GM21515 (cell line): ENCODE measurements around the gene RAB3D.
"Not testable (repeated sequence)": the region's sequence is repeated elsewhere in the genome, so short reads cannot be mapped to it uniquely, and the experiment has no call there.

Experiments used
- ATAC-seq: cut with Tn5 transposase; IDR thresholded peaks from one replicate; pipeline ENCODE4 v1.9.1; 2021; ENCODE audit not compliant: unreplicated experiment

RAB3D gene

DNA sequence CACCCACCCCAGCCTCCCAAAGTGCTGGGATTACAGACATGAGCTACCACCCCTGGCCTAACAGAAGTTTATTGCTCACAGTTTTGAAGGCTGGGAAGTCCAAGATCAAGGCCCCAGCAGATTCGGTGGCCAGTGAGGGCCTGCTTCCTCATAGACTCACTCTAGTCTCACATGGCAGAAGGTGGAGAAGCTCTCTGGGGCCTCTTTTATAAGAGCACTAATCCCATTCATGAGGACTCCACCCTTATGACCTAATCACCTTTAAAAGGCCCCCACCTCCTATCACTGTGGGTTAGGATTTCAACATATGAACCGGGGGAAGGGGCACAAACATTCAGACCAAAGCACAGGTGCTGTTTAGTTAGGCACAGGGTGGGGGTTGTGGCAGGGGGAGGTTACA, 28.1 kb upstream of the RAB3D start:
- no peak for ATAC-seq

DNA sequence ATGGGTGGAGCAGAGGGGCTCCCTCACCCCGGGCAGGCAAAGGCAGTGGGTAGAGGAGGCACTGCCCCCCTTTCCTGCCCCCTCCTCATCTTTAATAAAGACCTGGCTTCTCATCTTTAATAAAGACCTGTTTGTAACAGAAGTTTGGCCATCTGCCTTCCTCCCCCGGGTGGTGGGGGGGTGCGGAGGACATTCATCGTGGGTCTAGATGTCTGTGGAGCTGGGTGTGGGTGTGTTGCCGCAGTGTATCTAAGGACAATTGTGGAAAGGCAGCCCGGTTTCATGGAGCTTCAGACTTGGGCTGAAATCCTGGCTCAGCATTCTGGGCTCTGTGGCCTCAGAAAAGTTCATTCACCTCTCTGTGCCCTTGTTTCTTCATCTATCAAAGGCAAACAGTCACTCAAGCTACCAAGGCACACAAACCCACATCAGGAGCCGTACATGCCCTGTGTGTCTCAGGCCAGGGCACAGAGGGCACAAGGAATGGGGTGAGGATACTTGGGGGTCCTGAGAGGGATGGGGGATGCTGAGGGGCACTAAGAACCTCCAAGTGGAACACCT, 26.2 kb upstream of the RAB3D start:
- ATAC-seq: no peak

DNA sequence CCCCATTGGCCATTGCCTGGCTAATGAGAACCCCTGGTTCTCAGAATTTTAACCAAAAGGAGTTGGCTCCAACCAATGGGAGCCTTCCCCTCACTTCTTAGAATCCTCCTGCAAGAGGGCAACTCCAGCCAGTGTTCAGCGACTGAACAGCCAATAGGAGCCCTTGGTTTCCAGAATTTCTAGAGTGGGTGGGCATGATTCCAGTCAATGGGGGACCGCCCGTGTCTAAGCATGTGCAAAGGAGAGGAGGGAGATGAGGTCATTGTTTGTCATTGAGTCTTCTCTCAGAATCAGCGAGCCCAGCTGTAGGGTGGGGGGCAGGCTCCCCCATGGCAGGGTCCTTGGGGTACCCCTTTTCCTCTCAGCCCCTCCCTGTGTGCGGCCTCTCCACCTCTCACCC, 25.5 kb upstream of the RAB3D start:
- ATAC-seq: no peak

DNA sequence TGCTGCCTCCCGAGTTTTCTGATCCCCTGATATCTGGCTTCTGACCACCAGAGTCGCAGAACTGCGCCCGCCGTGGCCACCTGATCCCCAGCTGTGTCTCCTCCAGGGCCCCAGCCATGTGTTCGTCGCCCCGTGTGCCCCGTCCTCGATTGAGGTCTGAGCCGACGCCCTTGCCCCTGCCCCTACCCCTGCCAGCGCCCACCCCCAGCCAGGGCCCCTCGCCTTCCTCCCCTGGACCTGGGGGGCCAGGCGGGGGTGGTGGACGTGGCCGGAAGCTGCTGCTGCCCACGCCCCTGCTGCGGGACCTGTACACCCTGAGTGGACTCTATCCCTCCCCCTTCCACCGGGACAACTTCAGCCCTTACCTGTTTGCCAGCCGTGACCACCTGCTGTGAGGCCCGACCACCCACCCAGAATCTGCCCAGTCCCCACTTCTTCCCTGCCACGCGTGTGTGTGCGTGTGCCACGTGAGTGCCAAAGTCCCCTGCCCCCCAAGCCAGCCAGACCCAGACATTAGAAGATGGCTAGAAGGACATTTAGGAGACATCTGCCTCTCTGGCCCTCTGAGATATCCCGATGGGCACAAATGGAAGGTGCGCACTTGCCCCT, 24.9 kb upstream of the RAB3D start:
- ATAC-seq: no peak

DNA sequence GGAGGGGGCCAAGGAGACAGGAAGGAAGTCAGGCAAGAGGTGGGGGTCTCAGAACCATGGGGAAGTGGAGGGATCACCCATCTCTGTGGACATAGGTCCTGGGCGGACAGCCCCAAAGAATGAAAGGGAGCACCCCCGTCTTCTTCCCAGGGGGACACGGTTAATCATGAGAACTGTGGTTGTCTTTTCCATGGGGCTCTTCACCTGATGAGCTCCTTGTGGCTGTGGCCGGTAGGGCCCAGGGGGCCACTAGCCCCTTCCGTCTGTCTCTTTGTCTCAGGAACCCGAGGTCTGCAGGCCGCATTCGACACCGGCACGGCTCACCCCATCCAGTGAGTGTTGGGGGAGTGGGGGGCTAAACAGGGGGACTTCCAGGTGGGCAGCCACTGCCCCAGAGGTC, 24.4 kb upstream of the RAB3D start:
- no peak for ATAC-seq

DNA sequence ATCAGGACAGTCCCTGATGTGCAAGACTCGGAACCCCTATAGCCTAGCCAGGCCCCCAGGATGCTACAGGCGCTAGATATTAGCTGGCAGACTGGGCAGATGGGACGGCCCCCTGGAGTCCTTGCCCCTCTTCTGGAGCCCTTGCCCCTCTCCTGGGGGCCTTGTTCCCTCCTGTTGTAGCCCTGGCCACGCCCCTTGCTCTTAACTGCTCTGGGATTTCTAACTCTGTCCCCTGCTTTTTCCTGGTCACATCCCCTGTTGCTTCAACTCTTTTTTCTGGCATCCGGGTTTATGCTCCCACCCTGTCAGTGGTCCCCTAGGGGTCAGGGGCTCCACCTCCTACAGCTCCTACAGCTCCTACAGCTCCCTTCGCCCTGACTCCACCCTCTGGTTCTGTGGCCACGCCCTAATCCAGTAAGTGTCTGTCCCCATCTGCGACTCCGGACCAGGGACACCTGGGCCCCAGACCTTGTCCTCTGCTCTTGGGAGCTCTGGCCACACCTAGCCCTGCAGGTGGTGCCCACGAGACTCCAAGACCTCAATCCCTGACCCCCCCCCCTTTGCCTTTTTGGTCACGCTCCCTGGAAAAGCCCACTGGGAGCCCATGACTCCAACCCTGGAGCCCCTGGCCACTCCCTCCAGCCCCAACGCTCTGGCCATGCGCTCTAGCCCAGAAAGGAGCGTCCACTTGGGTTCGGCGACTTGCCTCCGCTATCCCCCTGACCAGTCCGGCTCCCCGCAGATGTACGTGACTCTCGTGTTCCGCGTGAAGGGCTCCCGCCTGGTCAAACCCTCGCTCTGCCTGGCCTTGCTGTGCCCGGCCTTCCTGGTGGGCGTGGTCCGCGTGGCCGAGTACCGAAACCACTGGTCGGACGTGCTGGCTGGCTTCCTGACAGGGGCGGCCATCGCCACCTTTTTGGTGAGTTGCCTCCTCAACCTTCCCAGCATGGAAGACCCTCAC, 22.6 kb upstream of the RAB3D start:
- ATAC-seq: no peak

DNA sequence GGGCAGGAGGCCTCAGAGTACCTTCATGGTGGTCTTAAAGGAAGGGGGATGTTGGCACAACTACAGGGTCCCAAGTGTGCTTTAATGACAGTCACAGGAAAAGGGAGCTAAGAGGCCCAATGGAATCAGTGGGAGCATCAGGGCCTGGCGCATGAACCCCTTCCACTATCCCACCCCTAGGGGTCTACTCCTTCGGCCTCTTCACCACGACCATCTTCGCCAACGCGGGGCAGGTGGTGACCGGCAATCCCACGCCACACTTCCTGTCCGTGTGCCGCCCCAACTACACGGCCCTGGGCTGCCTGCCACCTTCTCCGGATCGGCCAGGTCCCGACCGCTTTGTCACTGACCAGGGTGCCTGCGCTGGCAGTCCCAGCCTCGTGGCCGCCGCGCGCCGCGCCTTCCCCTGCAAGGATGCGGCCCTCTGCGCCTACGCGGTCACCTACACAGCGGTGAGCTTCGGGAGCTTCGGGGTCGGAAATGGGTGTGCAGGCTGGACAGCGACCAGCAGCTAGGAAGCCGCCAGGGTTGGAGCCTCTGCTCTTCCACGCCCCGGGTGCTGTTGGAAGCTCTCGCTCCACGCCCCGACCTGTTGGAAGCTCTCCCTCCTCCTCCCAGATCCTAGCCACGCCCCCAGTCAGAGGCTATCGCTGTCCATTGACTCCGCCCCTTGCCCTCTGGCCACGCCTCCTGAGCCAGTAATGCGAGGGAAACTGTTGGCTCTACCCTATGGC, 21.7 kb upstream of the RAB3D start:
- ATAC-seq: no peak

DNA sequence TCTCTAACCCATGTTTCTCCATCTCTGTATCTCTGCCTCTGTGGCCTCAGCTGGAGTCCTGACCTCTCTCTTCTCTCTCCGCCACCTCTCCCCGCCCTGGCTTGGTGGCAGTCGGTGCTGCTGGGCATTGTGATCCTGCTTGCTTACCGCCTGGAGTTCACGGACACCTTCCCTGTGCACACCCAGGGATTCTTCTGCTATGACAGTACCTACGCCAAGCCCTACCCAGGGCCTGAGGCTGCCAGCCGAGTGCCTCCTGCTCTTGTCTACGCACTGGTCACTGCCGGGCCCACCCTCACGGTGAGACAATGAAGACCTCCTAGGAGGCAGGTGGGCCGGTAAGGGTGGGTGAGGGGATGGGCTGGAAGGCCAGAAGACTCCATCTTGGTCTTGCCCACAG, 20.0 kb upstream of the RAB3D start:
- ATAC-seq: no peak

DNA sequence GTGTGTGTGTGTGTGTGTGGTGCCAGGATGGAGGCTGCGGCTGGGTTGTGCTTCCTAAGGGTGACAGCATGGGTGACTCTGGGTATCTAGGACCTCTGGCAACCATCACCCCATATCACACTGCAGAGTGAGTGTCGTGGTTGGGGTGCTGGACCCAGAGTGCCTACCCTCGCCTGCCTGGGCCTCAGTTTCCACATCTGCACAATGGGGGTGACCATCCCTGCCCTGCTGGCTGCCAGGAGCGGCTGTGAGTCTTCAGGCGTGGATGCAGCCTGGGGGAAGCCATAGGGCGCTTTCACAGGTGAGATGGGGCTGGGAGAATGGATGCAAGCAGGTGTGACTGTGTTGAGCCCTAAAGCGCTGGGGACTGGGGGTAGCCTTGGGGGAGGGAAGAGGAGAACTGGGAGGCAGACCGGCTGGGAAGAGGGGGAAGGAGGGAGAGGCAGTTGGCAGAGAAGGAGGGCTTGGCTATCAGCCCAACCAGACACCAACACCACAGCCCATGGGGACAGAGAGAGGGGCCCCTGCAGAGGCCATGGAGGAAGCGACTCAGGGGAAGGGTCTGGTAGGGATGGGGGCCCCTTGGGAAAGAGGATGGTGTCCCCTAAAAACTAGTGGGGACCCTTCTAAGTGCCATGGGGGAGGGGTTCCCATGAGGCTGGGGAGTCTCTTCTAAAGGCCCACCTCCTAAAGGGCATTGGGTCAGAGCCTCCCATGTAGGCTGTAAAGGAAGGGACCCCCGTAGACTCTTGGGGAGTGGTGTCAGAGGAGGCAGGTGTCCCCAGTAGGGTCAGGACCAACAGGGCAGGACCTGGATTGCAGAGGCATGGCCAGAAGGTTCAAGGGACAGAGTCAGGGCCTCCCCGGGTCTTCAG, 17.5 kb upstream of the RAB3D start:
- ATAC-seq: no peak

DNA sequence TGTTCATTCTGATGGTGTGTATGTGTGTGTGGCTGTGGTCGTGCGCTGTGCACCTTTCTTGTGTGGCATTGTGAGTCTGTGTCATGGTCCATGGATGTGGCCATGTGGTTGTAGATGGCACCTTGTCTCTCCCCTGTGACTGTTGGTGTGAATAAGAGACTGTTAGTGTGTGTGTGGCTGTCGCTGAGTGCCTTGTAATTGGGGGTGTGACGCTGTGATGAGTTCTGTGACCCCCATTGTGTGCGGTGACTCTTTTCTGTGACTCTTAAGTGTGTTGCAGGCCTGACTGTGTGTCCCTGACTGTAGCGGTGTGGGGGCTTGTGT, 16.6 kb upstream of the RAB3D start:
- no peak for ATAC-seq

DNA sequence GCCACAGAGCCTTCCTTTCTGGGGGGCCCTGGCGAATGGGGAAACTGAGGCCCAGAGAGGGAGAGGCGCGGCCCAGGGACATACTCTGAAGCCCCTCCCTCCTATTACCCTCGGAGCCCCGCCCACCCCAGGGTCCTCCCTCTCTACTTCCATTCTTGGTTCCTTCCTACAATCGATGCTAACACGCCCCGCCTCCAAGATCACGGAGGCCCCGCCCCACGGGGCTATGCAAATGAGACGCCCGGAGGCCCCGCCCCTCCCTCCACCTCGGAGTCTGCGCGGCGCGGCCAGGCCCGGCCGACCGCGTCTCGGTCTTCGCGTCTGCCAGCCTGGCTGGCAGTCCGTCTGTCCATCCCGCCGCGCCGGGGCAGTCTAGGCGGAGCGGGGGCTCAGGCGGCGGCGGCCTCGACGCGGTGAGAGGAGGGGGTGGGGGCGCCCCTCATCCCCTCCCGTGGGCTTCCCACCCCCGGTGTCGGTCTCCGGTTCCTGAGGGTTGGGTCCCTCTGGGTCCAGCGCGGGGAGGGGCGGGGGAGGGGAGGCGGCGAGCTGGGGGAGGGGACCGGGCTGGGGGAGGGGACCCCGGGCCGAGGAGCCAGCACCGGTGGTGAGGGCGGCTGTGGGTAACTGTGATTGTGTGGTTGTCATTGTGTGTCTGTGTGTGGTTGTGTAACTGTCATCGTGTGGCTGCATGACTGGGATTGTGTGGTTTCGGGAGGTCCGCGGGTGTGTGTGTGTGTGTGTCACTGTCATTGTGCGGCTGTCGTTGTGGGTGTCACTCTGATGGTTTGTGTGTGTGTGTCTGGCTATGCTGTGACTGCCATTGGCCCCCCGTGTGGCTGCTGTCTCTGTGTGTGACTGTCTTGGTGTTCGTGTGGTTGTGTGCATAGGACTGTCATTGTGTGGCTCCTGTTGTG, 16.0 kb upstream of the RAB3D start, which contains the start of gene PLPPR2:
PLPPR2 (plus strand) TSS at position 273 of the 914 bp plus-strand sequence. CDS start 2,242 bp downstream, outside the sequence.
- ATAC-seq: no peak

DNA sequence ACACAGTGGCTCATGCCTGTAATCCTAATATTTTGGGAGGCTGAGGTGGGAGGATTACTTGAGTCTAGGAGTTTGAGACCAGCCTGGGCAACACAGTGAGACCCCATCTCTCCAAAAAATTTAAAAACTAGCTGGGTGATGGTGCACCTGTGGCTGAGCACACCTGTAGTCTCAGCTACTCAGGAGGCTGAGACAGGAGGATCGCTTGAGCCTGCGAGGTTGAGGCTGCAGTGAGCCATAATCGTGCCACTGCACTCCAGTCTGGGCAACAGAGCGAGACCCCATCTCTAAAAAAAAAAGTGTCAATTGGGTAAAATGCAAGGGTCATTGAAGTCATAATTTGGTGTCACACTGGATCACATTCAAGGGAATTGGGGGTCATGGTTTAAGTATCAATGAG, 14.6 kb upstream of the RAB3D start:
- not testable (repeated sequence) for ATAC-seq

DNA sequence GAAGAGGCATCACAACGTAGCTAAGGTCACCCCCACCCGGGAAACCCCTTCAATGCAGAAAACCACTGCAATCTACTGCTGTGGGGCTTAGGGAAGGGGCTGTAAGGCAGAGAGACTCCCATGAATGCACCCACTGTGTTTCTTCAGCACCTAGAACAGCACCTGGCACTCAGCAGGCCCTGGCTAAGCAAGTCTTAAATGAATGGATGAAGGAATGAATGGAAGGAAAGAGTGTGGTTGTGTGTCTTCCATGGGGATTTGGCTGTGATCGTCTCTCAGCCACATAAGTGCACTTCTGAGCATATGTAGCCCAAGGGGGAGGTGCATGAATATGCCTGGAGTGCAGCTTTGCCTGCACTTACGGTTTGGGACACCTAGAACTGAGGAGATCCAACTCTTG, 9.7 kb upstream of the RAB3D start:
- ATAC-seq: no peak

DNA sequence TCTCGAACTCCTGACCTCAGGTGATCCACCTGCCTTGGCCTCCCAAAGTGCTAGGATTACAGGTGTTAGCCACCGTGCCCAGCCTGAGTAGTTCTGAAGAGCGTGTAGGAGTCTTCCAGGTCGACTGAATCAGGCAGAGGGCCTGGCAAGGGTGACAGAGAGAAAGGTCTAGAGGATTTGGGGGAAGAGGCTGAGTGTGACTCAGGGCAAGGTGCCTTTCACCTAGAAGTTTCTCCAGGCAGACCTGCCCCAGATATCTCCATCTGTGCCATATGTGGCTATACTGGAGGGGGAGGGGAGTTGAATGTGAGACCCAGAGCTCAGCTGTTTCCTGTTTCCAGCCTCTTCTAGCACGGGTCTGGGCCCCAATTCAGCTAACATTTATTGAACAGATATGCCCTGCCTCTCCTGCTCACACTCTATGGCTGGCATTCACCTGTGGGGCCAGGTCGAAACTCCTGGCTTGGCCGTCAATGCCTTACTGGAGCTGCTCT, 8.1 kb upstream of the RAB3D start:
- ATAC-seq: no peak

DNA sequence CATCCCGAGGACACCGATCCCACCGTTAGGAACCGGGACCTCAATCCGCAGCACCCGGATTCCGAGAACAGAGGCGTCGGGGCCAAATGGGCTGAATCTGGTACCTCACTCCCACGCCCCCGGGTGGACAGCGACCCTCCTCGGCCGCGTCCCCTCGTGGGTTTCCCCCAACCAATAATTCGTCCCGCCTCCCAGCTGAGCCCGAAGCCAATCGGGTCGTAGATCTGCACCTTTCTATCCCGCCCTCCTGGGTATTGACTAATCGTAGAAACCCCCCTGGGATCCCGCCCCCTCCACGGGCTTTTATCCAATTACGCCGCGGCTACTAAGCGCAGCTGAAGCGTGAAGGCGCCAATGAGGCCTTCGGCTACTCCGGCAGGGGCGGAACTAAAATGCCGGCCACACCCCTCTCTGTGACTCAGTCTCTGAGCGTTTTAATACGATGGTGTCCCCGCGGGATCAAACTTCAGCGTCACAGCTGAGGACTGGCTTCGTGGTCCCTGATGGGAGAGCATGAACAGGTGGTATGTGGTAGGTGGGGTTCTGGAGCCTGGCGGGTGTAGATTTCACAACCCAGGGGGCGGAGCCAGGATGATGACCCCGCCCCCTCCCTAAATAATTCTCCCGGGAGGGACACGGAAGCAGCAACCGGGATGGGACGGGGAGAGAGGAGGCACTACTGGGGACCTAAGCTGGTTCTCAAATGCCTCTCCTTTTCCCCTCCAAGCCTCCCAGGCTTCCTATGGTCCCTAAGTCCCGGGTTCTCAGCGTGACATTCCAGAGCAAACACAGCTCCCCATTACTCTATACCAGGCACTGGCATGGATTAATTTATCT, 6.9 kb upstream of the RAB3D start, which contains the start of the genes CCDC159 and TMEM205:
CCDC159 (plus strand) TSS at position 416 of the 837 bp plus-strand sequence; CDS start at position 504, 88 bp downstream.
TMEM205 (minus strand) TSS at position 165 of the 837 bp plus-strand sequence. CDS start 649 bp downstream, outside the sequence.
- peak; percentile 84 for ATAC-seq

DNA sequence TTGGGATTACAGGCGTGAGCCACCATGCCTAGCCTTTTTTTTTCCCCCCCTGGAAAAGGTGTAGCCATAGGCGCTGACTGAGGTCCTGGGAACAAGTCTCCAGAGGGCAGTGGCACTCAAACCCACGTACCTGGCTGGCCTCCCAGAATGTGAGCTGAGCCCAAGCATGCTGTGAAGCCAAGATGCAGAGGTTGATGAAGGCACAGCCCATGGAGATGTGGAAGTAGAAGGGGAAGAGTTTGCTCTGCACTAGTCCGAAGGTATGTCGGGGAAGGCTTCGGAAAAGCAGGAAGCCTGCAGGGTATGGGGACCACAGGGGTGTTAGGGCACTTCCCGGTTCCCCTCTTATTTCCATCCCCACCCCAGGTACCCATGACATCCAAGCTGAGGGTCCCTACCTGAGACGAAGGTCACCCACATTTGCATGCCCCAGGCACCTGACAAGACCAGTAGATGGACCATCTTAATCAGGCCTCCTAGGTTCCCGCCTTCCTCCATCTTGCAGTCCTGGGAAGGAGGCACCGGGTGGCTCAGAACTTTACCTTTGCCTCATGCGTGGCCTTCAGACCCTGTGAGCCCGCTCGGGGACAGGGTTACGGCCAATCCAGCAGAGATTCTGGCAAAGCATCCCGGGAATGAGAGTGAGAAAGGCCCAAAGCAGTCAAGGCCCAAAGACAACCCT, 5.8 kb upstream of the RAB3D start:
- no peak for ATAC-seq

DNA sequence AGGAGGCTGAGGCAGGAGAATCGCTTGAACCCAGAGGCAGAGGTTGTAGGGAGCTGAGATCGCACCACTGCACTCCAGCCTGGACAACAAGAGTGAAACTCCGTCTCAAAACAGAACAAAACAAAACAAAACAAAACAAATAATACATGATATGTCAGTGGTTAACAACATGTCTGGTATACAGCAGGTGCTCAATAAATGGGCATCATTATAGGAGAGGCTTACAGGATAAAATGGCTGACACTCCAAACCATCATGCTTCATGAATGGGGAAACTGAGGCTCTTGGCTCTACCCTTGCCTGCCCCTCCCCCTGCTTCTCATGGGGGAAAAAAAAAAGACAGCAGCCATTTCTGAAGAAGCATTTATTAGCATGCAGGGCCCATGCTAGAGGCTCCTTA, 3.0 kb upstream of the RAB3D start:
- no peak for ATAC-seq

DNA sequence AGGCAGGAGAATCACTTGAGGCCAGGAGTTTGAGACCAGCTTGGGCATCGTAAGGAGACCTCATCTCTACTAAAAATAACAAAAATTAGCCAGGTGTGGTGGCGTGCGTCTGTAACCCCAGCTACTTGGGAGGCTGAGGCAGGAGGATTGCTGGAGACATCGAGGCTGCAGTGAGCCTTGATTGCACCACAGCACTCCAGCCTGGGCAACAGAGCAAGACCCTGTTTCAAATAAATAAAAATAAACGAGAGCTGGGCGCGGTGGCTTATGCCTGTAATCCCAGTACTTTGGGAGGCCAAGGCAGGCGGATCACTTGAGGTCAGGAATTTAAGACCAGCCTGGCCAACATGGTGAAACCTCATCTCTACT, 626 bp upstream of the RAB3D start:
- not testable (repeated sequence) for ATAC-seq
